WTC11 (cell line): ENCODE measurements around the gene DYNC1I1. TPM values are rescaled to one million over a fixed set of nuclear protein-coding genes. Genes with fewer than 3 reads are reported as not detected.

ENCODE experiments used
- ATAC-seq: fragments of 200-7000 bp; cut with Tn5 transposase; 2 replicates; pipeline ENCODE4 v1.10.0; 2021; ENCODE audit warnings: mild to moderate bottlenecking, moderate library complexity
- CTCF ChIA-PET: fragments of 300-600 bp; sonication (Branson Sonifier 250); formaldehyde crosslinking; loops from one replicate; lab custom pipeline; 2021; ENCODE audit warnings: antibody characterized with exemption; lab: Charles Lee
- POLR2A ChIA-PET: fragments of 350-600 bp; sonication (Branson Sonifier 250); formaldehyde crosslinking; loops from one replicate; lab custom pipeline; 2021; ENCODE audit warnings: antibody characterized with exemption; lab: Charles Lee
- DNase-seq: peaks from one replicate; pipeline ENCODE4 v3.0.0; 2021; ENCODE audit warnings: low spot score
- H3K27ac Mint-ChIP-seq: 2 replicates; pipeline ENCODE4 v1.8.0; 2021; ENCODE audit warnings: mixed read lengths
- H3K27me3 Mint-ChIP-seq: 2 replicates; pipeline ENCODE4 v1.8.0; 2021; ENCODE audit warnings: low read depth, mild to moderate bottlenecking, moderate library complexity, mixed read lengths
- H3K36me3 Mint-ChIP-seq: 2 replicates; pipeline ENCODE4 v1.8.0; 2021; ENCODE audit warnings: mixed read lengths
- H3K4me1 Mint-ChIP-seq: 2 replicates; pipeline ENCODE4 v1.8.0; 2022; ENCODE audit warnings: mixed read lengths
- H3K4me3 Mint-ChIP-seq: 2 replicates; pipeline ENCODE4 v1.8.0; 2021; ENCODE audit warnings: mild to moderate bottlenecking, moderate library complexity, mixed read lengths
- H3K9me3 Mint-ChIP-seq: 2 replicates; pipeline ENCODE4 v1.8.0; 2021; ENCODE audit warnings: mixed read lengths
- ATF1 ChIP-seq: sonication (generic); formaldehyde crosslinking; IDR thresholded peaks from 2 replicates; pipeline ENCODE4 v1.8.1; 2023; ENCODE audit warnings: mild to moderate bottlenecking, moderate library complexity, missing genetic modification reagents
- ATF6 ChIP-seq: sonication (generic); formaldehyde crosslinking; IDR thresholded peaks from 2 replicates; pipeline ENCODE4 v1.8.1; 2023; ENCODE audit warnings: mild to moderate bottlenecking, missing genetic modification reagents
- CBFB ChIP-seq: sonication (generic); formaldehyde crosslinking; IDR thresholded peaks from 2 replicates; pipeline ENCODE4 v1.8.1; 2022; ENCODE audit warnings: mild to moderate bottlenecking, low read depth, missing genetic modification reagents
- CREM ChIP-seq: sonication (generic); formaldehyde crosslinking; IDR thresholded peaks from 2 replicates; pipeline ENCODE4 v1.8.1; 2022; ENCODE audit warnings: mild to moderate bottlenecking, missing genetic modification reagents, moderate library complexity
- ELF4 ChIP-seq: sonication (generic); formaldehyde crosslinking; IDR thresholded peaks from 2 replicates; pipeline ENCODE4 v1.8.1; 2022; ENCODE audit warnings: low read depth, mild to moderate bottlenecking, moderate library complexity, missing genetic modification reagents
- FOXJ3 ChIP-seq: sonication (generic); formaldehyde crosslinking; IDR thresholded peaks from 2 replicates; pipeline ENCODE4 v1.9.0; 2021; ENCODE audit warnings: missing genetic modification reagents, mild to moderate bottlenecking, borderline replicate concordance
- HMGA2 ChIP-seq: fragments of 250-450 bp; sonication (Bioruptor Pico); IDR thresholded peaks from 2 replicates; pipeline ENCODE4 v1.4.0; 2021; ENCODE audit warnings: mild to moderate bottlenecking, moderate library complexity
- HMGXB4 ChIP-seq: sonication (generic); formaldehyde crosslinking; IDR thresholded peaks from 2 replicates; pipeline ENCODE4 v1.8.1; 2023; ENCODE audit warnings: mild to moderate bottlenecking, moderate library complexity, missing genetic modification reagents
- MAX ChIP-seq: sonication (generic); formaldehyde crosslinking; IDR thresholded peaks from 2 replicates; pipeline ENCODE4 v1.8.0; 2022; ENCODE audit warnings: mild to moderate bottlenecking, missing genetic modification reagents
- NFYB ChIP-seq: sonication (generic); formaldehyde crosslinking; conservative IDR thresholded peaks from 2 replicates; pipeline ENCODE4 v1.8.0; 2022; ENCODE audit warnings: low read depth, missing genetic modification reagents
- NR1H2 ChIP-seq: sonication (generic); formaldehyde crosslinking; IDR thresholded peaks from 2 replicates; pipeline ENCODE4 v1.9.0; 2021; ENCODE audit warnings: mild to moderate bottlenecking, moderate library complexity, missing genetic modification reagents
- NR3C1 ChIP-seq: sonication (generic); formaldehyde crosslinking; conservative IDR thresholded peaks from 2 replicates; pipeline ENCODE4 v1.8.1; 2023; ENCODE audit warnings: low read depth, mild to moderate bottlenecking, missing genetic modification reagents
- OVOL2 ChIP-seq: fragments of 250-450 bp; sonication (Bioruptor Pico); IDR thresholded peaks from 2 replicates; pipeline ENCODE4 v1.9.0; 2021; ENCODE audit warnings: mild to moderate bottlenecking, borderline replicate concordance
- PRRX2 ChIP-seq: fragments of 250-450 bp; sonication (Bioruptor Pico); IDR thresholded peaks from 2 replicates; pipeline ENCODE4 v1.8.0; 2021; ENCODE audit warnings: mild to moderate bottlenecking
- SMAD3 ChIP-seq: sonication (generic); formaldehyde crosslinking; IDR thresholded peaks from 2 replicates; pipeline ENCODE4 v1.8.0; 2022; ENCODE audit warnings: missing genetic modification reagents, mild to moderate bottlenecking, borderline replicate concordance
- ZNF232 ChIP-seq: sonication (generic); formaldehyde crosslinking; IDR thresholded peaks from 2 replicates; pipeline ENCODE4 v1.8.0; 2022; ENCODE audit warnings: mild to moderate bottlenecking, missing genetic modification reagents
- ZNF396 ChIP-seq: fragments of 250-450 bp; sonication (Bioruptor Pico); IDR thresholded peaks from 2 replicates; pipeline ENCODE4 v1.8.0; 2021; ENCODE audit warnings: mild to moderate bottlenecking, moderate library complexity, borderline replicate concordance
- ZNF425 ChIP-seq: fragments of 250-450 bp; sonication (Bioruptor Pico); conservative IDR thresholded peaks from 2 replicates; pipeline ENCODE4 v1.9.0; 2021; ENCODE audit warnings: mild to moderate bottlenecking
- ZNF512 ChIP-seq: sonication (generic); formaldehyde crosslinking; IDR thresholded peaks from 2 replicates; pipeline ENCODE4 v1.8.1; 2022; ENCODE audit warnings: missing genetic modification reagents, borderline replicate concordance
- total RNA-seq: library from RNA; stranded (reverse); gene quantifications from 3 replicates; pipeline ENCODE4 v1.2.3, GENCODE V29; 2021
- TF ChIP-seq, protein P1 (sequence below): sonication (generic); formaldehyde crosslinking; conservative IDR thresholded peaks from 2 replicates; pipeline ENCODE4 v1.8.1; 2022; ENCODE audit warnings: mild to moderate bottlenecking, missing genetic modification reagents
- TF ChIP-seq, protein P2 (sequence below): sonication (generic); formaldehyde crosslinking; IDR thresholded peaks from 2 replicates; pipeline ENCODE4 v1.8.1; 2022; ENCODE audit warnings: low read depth, missing genetic modification reagents, borderline replicate concordance

The DYNC1I1 gene
- total RNA-seq, 1 experiment from 2014 or later = 2.8 TPM

GRCh38 chr7:95893484-95893883 lies 121.1 kb downstream of the DYNC1I1 start (continued):
- TF ChIP-seq ATF1 (no peak), ZNF396 (CRISPR knock-in tag) (no peak), OVOL2 (CRISPR knock-in tag) (no peak), CBFB (CRISPR knock-in tag) (no peak)
- TF ChIP-seq, protein P1, sequence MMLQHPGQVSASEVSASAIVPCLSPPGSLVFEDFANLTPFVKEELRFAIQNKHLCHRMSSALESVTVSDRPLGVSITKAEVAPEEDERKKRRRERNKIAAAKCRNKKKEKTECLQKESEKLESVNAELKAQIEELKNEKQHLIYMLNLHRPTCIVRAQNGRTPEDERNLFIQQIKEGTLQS (CRISPR knock-in tag) = no peak
- TF ChIP-seq, all 79 proteins: peak for 0

GRCh38 chr7:95897557-95898251 lies 125.3 kb downstream of the DYNC1I1 start:
- DNase-seq (no peak), ATAC-seq (no peak)
- Mint-ChIP-seq H3K4me1 (peaks cover 16% of the 10 kb centered on the region), H3K9me3 (no peaks in the 10 kb centered on the region), H3K4me3 (no peak overlapping the region), H3K36me3 (no peaks in the 10 kb centered on the region), H3K27me3 (no peaks in the 10 kb centered on the region; the same call in 1 of the 2 replicates), H3K27ac (no peak overlapping the region)
- ChIA-PET CTCF (interaction anchor here (1.3 kb wide), 1 partner anchor 27 kb away, joined by 3 read pairs; no protein-coding TSS in a partner anchor), POLR2A (no interaction called here)
- no peak for TF ChIP-seq NR3C1 (CRISPR knock-in tag)
- TF ChIP-seq NR1H2 (CRISPR knock-in tag) = no peak
- no peak for TF ChIP-seq PRRX2 (CRISPR knock-in tag)
- TF ChIP-seq, protein P2, sequence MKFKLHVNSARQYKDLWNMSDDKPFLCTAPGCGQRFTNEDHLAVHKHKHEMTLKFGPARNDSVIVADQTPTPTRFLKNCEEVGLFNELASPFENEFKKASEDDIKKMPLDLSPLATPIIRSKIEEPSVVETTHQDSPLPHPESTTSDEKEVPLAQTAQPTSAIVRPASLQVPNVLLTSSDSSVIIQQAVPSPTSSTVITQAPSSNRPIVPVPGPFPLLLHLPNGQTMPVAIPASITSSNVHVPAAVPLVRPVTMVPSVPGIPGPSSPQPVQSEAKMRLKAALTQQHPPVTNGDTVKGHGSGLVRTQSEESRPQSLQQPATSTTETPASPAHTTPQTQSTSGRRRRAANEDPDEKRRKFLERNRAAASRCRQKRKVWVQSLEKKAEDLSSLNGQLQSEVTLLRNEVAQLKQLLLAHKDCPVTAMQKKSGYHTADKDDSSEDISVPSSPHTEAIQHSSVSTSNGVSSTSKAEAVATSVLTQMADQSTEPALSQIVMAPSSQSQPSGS (CRISPR knock-in tag) = no peak
- TF ChIP-seq HMGA2 (CRISPR knock-in tag) = no peak
- TF ChIP-seq ZNF425 = no peak
- no peak for TF ChIP-seq ELF4 (CRISPR knock-in tag)
- no peak for TF ChIP-seq SMAD3 (CRISPR knock-in tag)
- TF ChIP-seq ZNF232 (CRISPR knock-in tag) = no peak
- TF ChIP-seq FOXJ3 = no peak
- no peak for TF ChIP-seq OVOL2 (CRISPR knock-in tag)

DNA sequence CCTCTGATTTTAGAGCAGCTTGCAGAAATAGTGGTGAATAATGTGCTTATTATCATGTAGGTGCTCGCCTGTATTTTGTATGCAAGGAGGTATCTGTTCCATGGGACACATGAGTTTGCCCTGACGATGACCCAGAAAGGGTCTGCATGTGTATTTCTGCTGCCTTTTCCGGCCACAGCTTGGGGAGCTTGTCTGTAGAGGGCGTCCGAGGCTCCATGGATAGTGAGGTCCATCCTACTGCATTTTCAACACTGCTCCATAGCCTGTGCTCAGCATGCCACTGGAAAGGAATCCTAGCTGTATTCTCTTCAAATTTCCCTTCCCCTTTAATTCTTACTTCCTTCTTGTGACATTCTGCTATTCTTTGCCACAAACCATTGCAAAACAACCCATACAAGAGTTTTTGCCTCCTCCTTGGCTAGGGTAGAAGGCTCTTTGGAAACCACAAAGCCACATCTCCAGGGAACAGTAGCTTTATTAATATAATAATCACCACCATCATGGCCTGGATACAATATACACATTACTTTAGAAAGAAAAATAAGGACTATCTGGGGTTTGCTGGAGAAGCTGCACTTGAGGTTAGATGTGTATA lies 127.7 kb downstream of the DYNC1I1 start:
- ChIA-PET POLR2A (no interaction called here), CTCF (interaction anchor here (0.5 to 1.7 kb wide), 10 partner anchors 13 to 1128 kb away, joined by 3 to 7 read pairs (median 4); no protein-coding TSS in a partner anchor)
- ATAC-seq (peak; percentile 99), DNase-seq (peak; percentile 52)
- Mint-ChIP-seq H3K36me3 (no peaks in the 10 kb centered on the region), H3K4me1 (peaks cover 16% of the 10 kb centered on the region), H3K4me3 (no peak overlapping the region), H3K27ac (no peak overlapping the region), H3K27me3 (no peaks in the 10 kb centered on the region), H3K9me3 (no peaks in the 10 kb centered on the region)
- TF ChIP-seq NFYB (no peak), FOXJ3 (no peak), MAX (CRISPR knock-in tag) (no peak), ZNF512 (CRISPR knock-in tag) (no peak), OVOL2 (CRISPR knock-in tag) (no peak), CREM (no peak), ATF6 (CRISPR knock-in tag) (no peak), HMGXB4 (no peak), HMGA2 (CRISPR knock-in tag) (no peak)
